Mammary epithelial cell (primary cell): Measurements from ENCODE around the gene UBE2D2.

Source experiments
- EZH2 ChIP-seq: IDR thresholded peaks from 2 replicates; pipeline ENCODE4 v1.6.1; 2012; ENCODE audit warnings: low read length, inconsistent platforms, borderline replicate concordance
- TF ChIP-seq, protein P1 (sequence below), 2 donors: IDR thresholded peaks in 1 of 2; conservative IDR thresholded peaks in 1 of 2; 2 replicates each; pipeline ENCODE4 v1.5.1; 2011 to 2012; ENCODE audit warnings: inconsistent platforms in 2 of 2, low read length in 2 of 2, mild to moderate bottlenecking in 2 of 2, control low read depth in 1 of 2, low read depth in 1 of 2; ENCODE audit not compliant: insufficient read depth in 1 of 2; ENCODE audit errors: extremely low read depth in 1 of 2

DNA sequence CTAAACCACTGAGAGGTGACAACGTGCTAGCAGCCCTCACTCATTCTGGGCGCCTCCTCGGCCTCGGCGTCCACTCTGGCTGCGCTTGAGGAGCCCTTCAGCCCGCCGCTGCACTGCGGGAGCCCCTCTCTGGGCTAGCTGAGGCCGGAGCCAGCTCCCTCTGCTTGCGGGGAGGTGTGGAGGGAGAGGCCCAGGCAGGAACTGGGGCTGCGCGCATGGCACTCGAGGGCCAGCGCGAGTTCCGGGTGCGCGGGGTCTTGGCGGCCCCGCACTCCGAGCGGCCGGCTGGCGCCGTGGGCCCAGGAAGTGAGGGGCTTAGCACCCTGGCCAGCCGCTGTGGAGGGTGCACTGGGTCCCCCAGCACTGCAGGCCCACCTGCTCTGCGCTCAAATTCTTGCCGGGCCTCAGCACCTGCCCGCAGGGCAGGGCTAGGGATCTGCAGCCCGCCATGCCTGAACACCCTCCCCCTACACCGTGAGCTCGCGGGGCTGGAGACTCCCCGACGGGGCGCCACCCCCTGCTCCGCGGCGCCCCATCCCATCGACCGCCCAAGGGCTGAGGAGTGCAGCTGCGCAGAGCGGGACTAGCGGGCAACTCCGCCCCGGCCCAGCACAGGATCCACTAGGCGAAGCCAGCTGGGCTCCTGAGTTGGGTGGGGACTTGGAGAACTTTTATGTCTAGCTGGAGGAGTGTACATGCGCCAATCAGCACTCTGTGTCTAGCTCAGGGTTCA, 11.8 kb upstream of the UBE2D2 start:
- TF ChIP-seq, protein P1, sequence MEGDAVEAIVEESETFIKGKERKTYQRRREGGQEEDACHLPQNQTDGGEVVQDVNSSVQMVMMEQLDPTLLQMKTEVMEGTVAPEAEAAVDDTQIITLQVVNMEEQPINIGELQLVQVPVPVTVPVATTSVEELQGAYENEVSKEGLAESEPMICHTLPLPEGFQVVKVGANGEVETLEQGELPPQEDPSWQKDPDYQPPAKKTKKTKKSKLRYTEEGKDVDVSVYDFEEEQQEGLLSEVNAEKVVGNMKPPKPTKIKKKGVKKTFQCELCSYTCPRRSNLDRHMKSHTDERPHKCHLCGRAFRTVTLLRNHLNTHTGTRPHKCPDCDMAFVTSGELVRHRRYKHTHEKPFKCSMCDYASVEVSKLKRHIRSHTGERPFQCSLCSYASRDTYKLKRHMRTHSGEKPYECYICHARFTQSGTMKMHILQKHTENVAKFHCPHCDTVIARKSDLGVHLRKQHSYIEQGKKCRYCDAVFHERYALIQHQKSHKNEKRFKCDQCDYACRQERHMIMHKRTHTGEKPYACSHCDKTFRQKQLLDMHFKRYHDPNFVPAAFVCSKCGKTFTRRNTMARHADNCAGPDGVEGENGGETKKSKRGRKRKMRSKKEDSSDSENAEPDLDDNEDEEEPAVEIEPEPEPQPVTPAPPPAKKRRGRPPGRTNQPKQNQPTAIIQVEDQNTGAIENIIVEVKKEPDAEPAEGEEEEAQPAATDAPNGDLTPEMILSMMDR (conservative IDR thresholded peaks at IDR 0.05 in 1 of 2, IDR thresholded peaks at IDR 0.05 in 1 of 2; ENCODE audit: extremely low read depth in 1 of 2, insufficient read depth in 1 of 2, low read depth in 1 of 2, low read length in 2 of 2) = no peak
- TF ChIP-seq EZH2 = no peak
